Islet precursor cell (in vitro differentiated cells): Measurements from ENCODE around the gene CABP7.
A peak's percentile ranks its signal among the peaks of the same experiment; 100 is the strongest.

Experiments used
- DNase-seq: peaks from one replicate; pipeline ENCODE4 v3.0.0-alpha.2; 2018

The CABP7 gene

DNA sequence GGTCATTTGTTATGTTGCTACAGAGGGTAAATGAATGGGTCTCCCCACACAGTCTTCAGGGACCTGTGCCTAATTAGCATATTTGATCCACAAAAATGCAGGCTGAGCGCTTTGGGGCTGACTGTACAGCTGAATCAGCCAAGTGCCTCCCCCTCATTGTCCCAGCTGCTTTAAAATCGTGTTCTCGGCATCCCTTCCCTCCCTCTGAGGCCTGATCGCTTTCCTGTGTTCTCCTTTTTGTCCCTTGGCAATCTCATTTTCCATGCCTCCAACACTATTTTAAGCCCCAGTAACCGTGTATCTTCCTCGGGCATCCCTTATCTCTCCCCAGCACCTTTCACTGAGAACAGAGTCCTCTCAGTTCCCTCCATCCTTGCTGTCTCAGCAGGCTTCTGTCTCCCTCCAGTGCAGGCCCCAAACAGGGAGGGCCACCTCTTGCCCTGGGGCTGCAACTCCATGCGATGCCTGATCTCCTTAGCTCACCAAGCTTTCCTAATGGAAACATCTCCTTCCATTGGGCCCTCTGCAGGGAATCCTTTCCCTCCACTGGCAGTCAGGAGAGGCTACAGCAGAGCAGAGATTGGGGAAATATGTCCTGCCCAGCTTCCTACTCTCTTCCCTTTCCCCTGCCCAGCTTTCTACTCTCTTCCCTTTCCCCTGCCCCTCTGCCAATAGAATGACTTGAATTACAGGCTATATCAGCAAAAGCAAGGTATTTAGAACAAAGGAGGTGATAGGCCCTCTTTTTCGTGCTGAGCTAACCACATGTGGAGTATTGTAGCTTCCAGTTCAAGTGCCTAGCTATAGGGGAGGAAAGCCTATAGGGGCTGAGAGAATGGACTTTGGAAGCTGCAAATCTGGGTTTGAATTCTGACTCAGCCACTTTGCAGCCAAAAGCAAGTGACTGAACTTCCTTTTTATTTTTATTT is 61.2 kb downstream of the CABP7 start:
- DNase-seq = peak; percentile 85
